ENCODE data around the gene ADAM33.

GRCh38 chr20:3658716-3659491 is 22.9 kb downstream of the ADAM33 start:
- TF ChIP-seq POLR2A (IDR thresholded peaks at IDR 0.05; ENCODE audit: low read length) (no peak), GATA1 (IDR thresholded peaks at IDR 0.05; ENCODE audit: low read depth, low read length) (no peak)
